ENCODE results near the gene BUD13.
"Not testable (repeated sequence)": the region's sequence is repeated elsewhere in the genome, so short reads cannot be mapped to it uniquely, and the experiment has no call there.

Gene BUD13

GRCh38 chr11:116772443-116773202, at the start of gene BUD13:
Gene BUD13, minus strand, starts transcription at chr11:116772987. Its CDS starts 23 bp downstream, at chr11:116772964.
- DNase-seq (ENCODE audit: low read depth): peak; percentile 90

GRCh38 chr11:116822575-116822974, 49.8 kb upstream of the BUD13 start:
- DNase-seq (ENCODE audit: low read depth): no peak

- no peak for DNase-seq (ENCODE audit: low read depth)
Observed at GRCh38 chr11:116821050-116821918, 48.5 kb upstream of the BUD13 start.

DNA sequence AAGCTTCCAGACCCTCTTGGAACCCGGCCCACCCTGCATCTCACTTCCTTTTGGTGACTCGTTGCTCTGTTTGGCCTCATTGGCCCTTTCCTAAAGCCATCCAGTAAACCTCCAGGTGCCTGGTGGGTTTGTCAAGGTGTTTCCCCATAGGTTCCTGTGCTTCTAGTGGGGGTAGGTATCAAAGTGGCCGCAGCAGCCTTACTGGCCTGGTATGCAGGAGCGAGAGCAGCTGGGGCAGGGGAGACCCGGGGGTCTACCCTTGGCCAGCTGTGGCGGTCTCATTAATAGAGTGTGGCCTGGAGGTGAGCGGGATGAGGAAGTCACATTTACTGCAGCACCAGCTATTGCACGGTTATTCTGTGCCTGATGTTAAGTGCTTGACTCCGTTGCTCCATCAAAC, 46.3 kb upstream of the BUD13 start:
- DNase-seq (ENCODE audit: low read depth): no peak

GRCh38 chr11:116814502-116814901, 41.7 kb upstream of the BUD13 start:
- DNase-seq (ENCODE audit: low read depth): no peak

DNA sequence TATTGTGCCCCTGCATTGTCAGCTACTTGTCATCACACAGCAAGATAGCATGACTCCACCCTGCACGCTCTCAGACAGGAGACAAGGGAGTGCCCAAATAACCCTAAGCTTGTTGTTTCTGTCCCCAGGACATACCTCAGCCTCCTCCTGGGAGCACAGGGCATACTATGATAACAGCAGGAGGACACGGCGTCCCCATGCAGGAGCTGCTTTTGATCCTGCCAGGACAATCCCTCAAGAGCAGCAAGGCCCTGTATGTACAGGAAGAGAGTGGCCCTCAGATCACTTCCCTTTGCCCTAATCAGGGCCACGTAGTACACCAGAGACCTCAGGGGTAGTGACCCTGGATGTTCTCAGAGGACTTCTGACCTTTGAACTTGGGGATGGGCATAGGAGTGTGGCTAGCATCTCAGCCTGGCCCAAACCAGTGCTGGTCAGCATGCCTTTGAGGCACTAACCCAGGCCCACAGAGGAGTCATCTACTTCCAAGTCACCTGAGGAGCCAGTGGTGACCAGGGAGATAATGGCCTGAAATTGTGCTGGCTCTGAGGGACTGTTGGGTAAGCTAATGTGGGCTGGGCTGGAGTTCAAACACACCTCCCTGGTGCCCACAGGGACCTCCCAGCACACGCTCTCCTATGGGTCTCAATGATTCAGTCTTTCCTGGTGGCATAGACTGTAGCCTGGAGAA, 41.1 kb upstream of the BUD13 start:
- no peak for DNase-seq (ENCODE audit: low read depth)

DNA sequence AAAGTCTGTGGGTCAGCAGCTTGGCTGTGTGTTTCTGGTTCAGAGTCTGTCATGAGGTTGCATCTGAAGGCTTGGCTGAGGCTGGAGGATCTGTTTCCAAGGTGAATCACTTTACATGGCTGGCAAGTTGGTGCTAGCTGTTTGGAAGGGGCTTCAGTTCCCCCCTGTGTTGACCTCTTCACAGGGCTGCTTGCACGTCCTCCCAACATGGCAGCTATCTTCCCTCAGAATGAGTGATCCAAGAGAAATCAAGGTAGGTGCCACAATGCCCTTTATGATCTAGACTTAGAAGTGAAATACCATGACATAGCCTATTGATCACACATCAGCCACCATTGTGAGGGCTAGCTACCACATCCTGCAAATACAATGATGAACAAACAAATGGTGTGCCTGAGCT, 40.4 kb upstream of the BUD13 start:
- DNase-seq (ENCODE audit: low read depth): no peak

GRCh38 chr11:116812109-116812508, 39.3 kb upstream of the BUD13 start:
- no peak for DNase-seq (ENCODE audit: low read depth)

GRCh38 chr11:116811194-116811593, 38.4 kb upstream of the BUD13 start:
- no peak for DNase-seq (ENCODE audit: low read depth)

DNA sequence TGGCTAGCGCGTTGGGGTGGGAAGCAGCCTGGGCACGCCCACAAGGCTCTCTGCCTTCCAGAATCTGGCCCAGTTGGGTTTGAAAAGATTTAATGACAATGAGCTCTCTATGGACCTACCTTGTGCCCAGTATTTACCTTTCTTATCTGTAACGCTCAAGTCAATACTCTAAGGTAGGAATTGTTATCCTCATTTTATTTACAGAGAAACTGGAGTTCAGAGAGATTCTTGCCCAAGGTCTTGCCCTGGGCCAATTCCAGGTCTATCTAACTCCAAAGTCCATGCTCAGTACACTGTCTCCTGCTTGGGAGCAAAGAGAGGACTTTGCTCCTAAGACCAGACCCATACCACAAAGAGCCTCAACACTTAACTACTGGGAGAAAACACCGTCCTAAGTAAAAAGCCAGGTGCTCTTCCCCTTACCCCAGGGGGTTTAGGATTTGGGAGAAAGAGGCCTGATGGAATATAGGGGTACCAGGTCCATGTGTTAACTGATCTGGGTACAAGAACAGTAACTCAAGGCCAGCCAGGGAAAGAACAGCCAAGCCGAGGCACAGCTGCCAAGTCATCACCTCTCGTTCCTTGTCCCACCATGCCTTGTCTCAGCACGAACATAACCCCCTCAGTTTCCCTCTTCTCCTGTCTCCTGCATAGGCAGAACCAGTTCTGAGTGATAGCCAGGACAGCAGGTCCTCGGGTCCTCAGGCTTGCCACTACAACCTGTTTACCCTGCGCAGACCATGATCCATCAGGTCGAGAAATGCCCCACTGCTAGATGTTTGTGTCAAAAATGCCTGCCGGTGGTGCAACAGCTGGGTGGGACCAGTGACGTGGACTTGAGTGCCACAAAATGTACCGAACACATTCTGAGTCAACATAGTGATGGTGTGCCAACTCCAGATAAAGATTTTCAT, 35.7 kb upstream of the BUD13 start:
- no peak for DNase-seq (ENCODE audit: low read depth)

GRCh38 chr11:116807601-116808261, 34.9 kb upstream of the BUD13 start:
- no peak for DNase-seq (ENCODE audit: low read depth)

DNA sequence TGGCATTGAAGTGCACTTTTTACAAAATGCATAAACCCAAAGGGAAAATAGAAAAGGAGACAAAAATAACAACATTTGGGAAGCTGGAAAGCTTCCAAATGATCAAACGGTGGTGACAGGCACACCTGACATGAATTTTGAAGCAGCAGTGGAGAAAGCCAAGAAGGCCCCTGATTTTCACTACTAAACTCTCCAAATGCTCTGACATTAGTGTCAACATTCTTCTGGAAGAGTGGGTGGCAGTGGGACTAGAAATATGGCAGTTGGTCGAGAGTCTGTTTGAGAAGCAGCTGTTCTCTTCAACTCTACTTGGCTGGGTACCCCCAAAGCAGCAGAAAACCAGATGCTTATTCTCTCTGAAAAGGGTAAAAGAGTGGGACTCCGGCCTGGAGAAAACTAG, 31.2 kb upstream of the BUD13 start:
- DNase-seq (ENCODE audit: low read depth): no peak

DNA sequence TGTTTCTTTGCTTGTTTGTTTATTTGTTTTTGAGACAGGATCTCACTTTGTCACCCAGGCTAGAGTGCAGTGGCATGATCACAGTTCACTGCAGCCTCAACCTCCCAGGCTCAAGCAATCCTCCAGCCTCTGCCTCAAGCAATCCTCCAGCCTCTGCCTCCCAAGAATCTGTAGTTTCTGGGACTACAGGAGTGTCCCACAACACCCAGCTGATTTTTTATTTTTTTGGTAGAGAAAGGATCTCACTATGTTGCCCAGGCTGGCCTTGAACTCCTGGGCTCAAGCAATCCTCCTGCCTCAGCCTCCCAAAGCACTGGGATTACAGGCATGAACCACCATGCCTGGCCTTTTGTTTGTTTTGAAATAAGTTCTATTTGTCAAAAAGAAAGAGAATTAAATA, 28.9 kb upstream of the BUD13 start:
- not testable (repeated sequence) for DNase-seq (ENCODE audit: low read depth)

GRCh38 chr11:116800610-116801009, 27.8 kb upstream of the BUD13 start:
- DNase-seq (ENCODE audit: low read depth): no peak

DNA sequence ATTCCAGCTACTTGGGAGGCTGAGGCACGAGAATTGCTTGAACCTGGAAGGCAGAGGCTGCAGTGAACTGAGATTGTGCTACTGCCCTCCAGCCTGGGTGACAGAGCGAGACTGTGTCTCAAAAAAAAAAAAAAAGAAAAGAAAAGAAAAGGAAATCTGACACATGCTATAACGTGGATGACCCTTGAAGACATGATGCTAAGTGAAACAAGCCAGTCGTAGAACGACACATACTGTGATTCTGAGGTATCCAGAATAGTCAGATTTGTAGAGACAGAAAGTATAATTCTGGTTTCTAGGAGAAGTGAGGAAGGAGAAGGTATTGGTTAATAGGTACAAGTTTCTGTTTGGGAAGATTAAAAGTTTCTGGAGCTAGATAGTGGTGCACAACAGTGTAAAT, 25.6 kb upstream of the BUD13 start:
- no peak for DNase-seq (ENCODE audit: low read depth)

- no peak for DNase-seq (ENCODE audit: low read depth)
Observed at GRCh38 chr11:116797816-116798215, 25.0 kb upstream of the BUD13 start.

DNA sequence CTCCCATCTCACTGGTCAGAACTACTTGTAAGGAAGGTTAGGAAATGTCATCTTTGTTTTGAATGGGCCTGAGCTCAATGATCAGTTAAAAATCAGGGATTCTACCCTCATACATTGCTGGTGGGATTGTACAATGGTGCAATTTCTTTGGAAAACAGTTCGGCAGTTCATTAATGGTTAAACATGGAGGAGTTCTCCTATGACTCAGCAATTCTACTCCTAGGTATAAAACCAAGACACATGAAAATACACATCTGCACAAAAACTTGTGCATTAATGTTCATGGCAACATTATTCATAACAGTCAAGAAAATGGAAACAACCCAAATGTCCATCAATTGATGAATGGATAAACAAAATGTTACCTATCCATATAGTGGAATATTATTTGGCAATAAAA, 23.8 kb upstream of the BUD13 start:
- DNase-seq (ENCODE audit: low read depth): no peak

DNA sequence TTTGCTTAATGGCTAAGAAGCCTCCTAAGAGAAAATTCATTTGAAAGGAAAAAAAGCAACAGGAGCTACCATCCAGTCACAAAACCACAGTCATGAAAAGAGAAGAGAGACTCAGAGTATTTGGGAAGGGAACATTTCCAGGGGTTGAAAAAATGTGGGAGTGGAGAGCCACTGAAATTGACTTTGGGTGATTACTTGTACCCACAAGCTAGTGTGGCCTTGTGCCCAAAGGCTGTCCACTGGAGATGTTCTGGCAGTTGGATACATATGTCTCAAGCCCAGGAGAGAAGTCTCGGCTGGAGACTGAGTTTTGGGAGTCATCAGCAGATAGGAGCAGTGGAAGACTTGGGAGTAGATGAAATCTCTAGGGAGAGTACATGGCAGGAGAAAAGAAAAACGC, 22.1 kb upstream of the BUD13 start:
- DNase-seq (ENCODE audit: low read depth): no peak

DNA sequence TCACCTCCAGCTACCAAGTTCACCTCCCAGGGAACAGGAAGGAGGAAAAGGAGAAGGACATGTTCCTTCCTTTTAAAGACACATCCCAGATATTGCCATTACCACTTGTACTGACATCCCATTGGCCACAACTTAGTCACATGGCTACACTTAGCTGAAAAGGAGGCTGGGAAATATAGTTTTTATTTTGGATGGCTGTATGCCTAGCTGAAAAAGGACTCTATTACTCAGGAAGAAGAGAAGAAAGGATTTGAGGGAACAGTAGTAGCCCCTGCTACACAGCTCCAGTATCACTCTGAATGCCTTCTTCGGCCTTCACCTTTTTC, 20.9 kb upstream of the BUD13 start:
- no peak for DNase-seq (ENCODE audit: low read depth)

DNA sequence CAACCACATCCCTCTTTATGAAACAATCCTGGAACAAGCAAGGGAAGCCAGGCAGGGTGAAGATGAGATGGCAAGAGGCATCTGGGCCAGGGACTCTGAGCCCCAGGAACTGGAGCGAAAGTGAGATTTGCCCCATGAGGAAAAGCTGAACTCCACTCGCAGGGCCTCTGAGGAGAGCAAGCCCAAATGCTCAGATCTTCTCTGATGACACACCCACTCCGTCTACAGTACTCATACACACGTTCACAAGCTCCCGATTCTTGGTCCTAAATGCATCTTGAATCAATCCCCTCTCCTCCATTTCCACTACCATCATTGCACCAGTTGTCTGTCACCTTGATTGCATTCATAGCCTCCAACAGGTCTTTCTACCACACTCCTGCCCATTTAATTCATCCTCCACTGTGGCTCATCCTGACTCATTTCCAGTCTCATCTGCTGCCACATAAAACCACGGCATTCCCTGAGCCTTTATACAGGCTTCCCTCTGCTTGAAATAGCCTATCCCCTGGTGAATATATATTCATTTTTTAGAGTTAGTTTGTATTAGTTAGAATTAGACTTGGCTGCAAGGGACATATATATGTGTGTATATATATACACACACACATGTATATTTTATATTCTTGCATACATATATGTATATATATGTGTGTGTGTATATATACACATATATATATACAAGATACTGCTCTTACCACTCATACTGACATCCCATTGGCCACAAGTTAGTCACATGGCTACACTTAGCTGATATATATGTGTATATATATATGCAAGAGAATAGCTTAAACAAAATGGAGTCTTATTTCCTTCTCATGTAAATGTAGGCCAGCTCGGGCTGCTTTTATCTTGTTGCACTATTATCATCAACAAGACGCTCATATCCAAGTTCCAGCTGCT, 20.3 kb upstream of the BUD13 start:
- DNase-seq (ENCODE audit: low read depth): no peak
